ENCODE data around the gene HES5. TPM values are rescaled to one million over a fixed set of nuclear protein-coding genes. Genes with fewer than 3 reads are reported as not detected.

HES5 gene
- polyA plus RNA-seq, 1 donor (not counting 4 experiments of a cell fraction or from before 2014, with no cell fraction given) = 0.33 TPM

DNA sequence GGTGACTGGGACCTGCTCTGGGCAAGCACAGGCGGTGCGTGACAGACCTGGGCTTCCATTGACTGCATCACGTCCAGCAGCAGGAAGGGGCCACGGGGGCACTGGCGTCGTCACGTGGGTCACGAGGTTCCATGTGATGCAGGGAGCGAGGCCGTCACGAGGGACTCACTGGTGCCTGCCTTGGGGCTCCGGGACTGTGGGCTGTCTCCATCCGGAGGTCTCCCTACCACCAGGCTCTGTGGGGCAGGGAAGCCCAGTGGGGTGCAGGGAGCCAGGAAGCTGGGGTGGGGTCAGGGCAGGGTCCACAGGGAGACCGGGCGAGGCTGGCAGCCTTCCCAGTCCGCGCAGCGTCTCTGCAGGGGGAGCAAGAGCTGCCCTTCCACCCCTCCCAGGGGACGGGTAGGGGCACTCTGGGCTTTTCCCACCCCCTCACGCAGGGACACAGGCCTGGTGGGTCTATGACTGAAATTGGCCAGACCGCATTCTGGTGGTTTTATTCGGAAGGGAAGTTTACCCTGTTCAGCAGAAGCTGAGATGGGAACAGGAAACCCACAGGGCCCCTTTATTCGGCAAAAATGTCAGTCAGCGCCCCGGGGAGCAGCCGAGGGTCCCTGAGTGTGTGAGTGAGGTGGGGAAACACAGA is 25.7 kb upstream of the HES5 start:
- peak overlapping the region; percentile 30 to 75 (median 74) for H3K4me3 ChIP-seq (ENCODE audit: control insufficient read depth in 2 of 3, extremely low read depth in 1 of 3, insufficient read depth in 2 of 3, low read depth in 1 of 3, low read length in 3 of 3)
- peaks cover 11% of the 10 kb centered on the region for H3K4me1 ChIP-seq (ENCODE audit: control insufficient read depth, extremely low read depth, insufficient read depth, low read length)
- no peaks in the 10 kb centered on the region for H3K9me3 ChIP-seq (ENCODE audit: control insufficient read depth, low read depth, low read length)
- H3K36me3 ChIP-seq (ENCODE audit: control insufficient read depth in 2 of 2, extremely low read depth in 1 of 2, insufficient read depth in 2 of 2, low read length in 2 of 2) = no peaks in the 10 kb centered on the region
- H4K20me1 ChIP-seq (ENCODE audit: control insufficient read depth, extremely low read depth, insufficient read depth, low read length) = no peaks in the 10 kb centered on the region
- peak overlapping the region; percentile 93 for H3K4me2 ChIP-seq (ENCODE audit: control insufficient read depth, extremely low read depth, insufficient read depth, low read depth, low read length)
- TF ChIP-seq EZH2 (IDR thresholded peaks at IDR 0.05; ENCODE audit: low read length) (no peak), CTCF (optimal IDR thresholded peaks at IDR 0.05 in 1 of 3, IDR thresholded peaks at IDR 0.05 in 1 of 3, conservative IDR thresholded peaks at IDR 0.05 in 1 of 3; ENCODE audit: extremely low read depth in 1 of 3, insufficient read depth in 2 of 3, low read length in 3 of 3) (no peak)
- FAIRE-seq = no peak
- H3K9me1 ChIP-seq (ENCODE audit: control insufficient read depth, extremely low read depth, insufficient read depth, low read length) = no peaks in the 10 kb centered on the region
- peak overlapping the region; percentile 36 for H3K27ac ChIP-seq (ENCODE audit: control insufficient read depth, insufficient read depth, low read length)
- dilution Hi-C loops (cut with MboI; ENCODE audit: extremely low pct_ligation_motif_present, low sequenced_read_pairs) = no loop called here
- H3K9ac ChIP-seq (ENCODE audit: control insufficient read depth, extremely low read depth, insufficient read depth, low read length) = peak overlapping the region; percentile 74
- H3K27me3 ChIP-seq (ENCODE audit: control insufficient read depth, extremely low read depth, insufficient read depth, low read length) = no peaks in the 10 kb centered on the region
- H2AFZ ChIP-seq (ENCODE audit: control insufficient read depth, low read length) = peak overlapping the region; percentile 92
- H3K79me2 ChIP-seq (ENCODE audit: control insufficient read depth, insufficient read depth, low read length) = no peaks in the 10 kb centered on the region
- no peak for DNase-seq (ENCODE audit: low read depth, low spot score)

- Histone ChIP-seq H3K4me3 (ENCODE audit: control insufficient read depth in 2 of 3, extremely low read depth in 1 of 3, insufficient read depth in 2 of 3, low read depth in 1 of 3, low read length in 3 of 3) (no peak overlapping the region), H3K27me3 (ENCODE audit: control insufficient read depth, extremely low read depth, insufficient read depth, low read length) (no peaks in the 10 kb centered on the region), H2AFZ (ENCODE audit: control insufficient read depth, low read length) (no peak overlapping the region), H4K20me1 (ENCODE audit: control insufficient read depth, extremely low read depth, insufficient read depth, low read length) (no peaks in the 10 kb centered on the region), H3K79me2 (ENCODE audit: control insufficient read depth, insufficient read depth, low read length) (no peaks in the 10 kb centered on the region), H3K4me1 (ENCODE audit: control insufficient read depth, extremely low read depth, insufficient read depth, low read length) (peaks cover 11% of the 10 kb centered on the region), H3K27ac (ENCODE audit: control insufficient read depth, insufficient read depth, low read length) (no peak overlapping the region), H3K36me3 (ENCODE audit: control insufficient read depth in 2 of 2, extremely low read depth in 1 of 2, insufficient read depth in 2 of 2, low read length in 2 of 2) (no peaks in the 10 kb centered on the region), H3K4me2 (ENCODE audit: control insufficient read depth, extremely low read depth, insufficient read depth, low read depth, low read length) (no peak overlapping the region), H3K9me3 (ENCODE audit: control insufficient read depth, low read depth, low read length) (no peaks in the 10 kb centered on the region), H3K9me1 (ENCODE audit: control insufficient read depth, extremely low read depth, insufficient read depth, low read length) (no peaks in the 10 kb centered on the region), H3K9ac (ENCODE audit: control insufficient read depth, extremely low read depth, insufficient read depth, low read length) (no peak overlapping the region)
- FAIRE-seq (no peak), DNase-seq (ENCODE audit: low read depth, low spot score) (no peak)
- dilution Hi-C loops (cut with MboI; ENCODE audit: extremely low pct_ligation_motif_present, low sequenced_read_pairs) = no loop called here
- TF ChIP-seq CTCF (optimal IDR thresholded peaks at IDR 0.05 in 1 of 3, IDR thresholded peaks at IDR 0.05 in 1 of 3, conservative IDR thresholded peaks at IDR 0.05 in 1 of 3; ENCODE audit: extremely low read depth in 1 of 3, insufficient read depth in 2 of 3, low read length in 3 of 3) = peak; percentile 23 to 53 (median 29)
- no peak for TF ChIP-seq EZH2 (IDR thresholded peaks at IDR 0.05; ENCODE audit: low read length)
Measured at GRCh38 chr1:2554621-2555387, 24.7 kb upstream of the HES5 start.

All from keratinocyte (primary cell).